Prostate gland (tissue), 2 donors: ENCODE results near the gene SLC44A3. TPM values are rescaled to one million over a fixed set of nuclear protein-coding genes. Genes with fewer than 3 reads are reported as not detected.
"Not testable (repeated sequence)": the region's sequence is repeated elsewhere in the genome, so short reads cannot be mapped to it uniquely, and the experiment has no call there.

Source experiments
- DNase-seq: peaks from one replicate; pipeline ENCODE4 v3.0.0-alpha.2; 2019; ENCODE audit warnings: low spot score
- H3K27ac ChIP-seq, 2 donors: fragments of 200-600 bp; sonication (generic); 2 replicates each; pipeline ENCODE4 v1.5.1; 2017 to 2019
- H3K27me3 ChIP-seq: fragments of 200-600 bp; sonication (generic); replicated peaks from 2 replicates; pipeline ENCODE4 v1.5.1; 2019; ENCODE audit not compliant: insufficient read depth
- H3K36me3 ChIP-seq, 2 donors: fragments of 200-600 bp; sonication (generic); 1 replicate in 1 of 2; 2 replicates in 1 of 2; pipeline versions ENCODE4 v1.5.1 to v1.8.1; 2017 to 2019
- H3K4me1 ChIP-seq: fragments of 200-600 bp; sonication (generic); replicated peaks from 2 replicates; pipeline ENCODE4 v1.5.1; 2019
- H3K4me3 ChIP-seq, 2 donors: fragments of 200-600 bp; sonication (generic); 2 replicates each; pipeline ENCODE4 v1.5.1; 2017 to 2019
- H3K9me3 ChIP-seq: fragments of 200-600 bp; sonication (generic); 2 replicates; pipeline ENCODE4 v1.5.1; 2017
- POLR2A ChIP-seq: fragments of 450-650 bp; IDR thresholded peaks from one replicate; pipeline ENCODE4 v1.6.1; 2016; ENCODE audit warnings: antibody characterized with exemption, mild to moderate bottlenecking
- POLR2AphosphoS5 ChIP-seq: sonication (generic); formaldehyde crosslinking; IDR thresholded peaks from one replicate; pipeline ENCODE4 v1.6.1; 2017; ENCODE audit warnings: antibody characterized with exemption
- WGBS: methylation state at CpG from one replicate; pipeline ENCODE4 v1.1.5; 2018; 5-methylcytosine and 5-hydroxymethylcytosine counted together
- intact Hi-C: fragments of 100-400 bp; cut with DNase I; formaldehyde crosslinking; loops from one replicate; pipeline ENCODE4 v1.14.2; 2022
- total RNA-seq, 2 donors: library from RNA; depleted of rRNA; stranded (reverse); fragments of >200 nt; gene quantifications; one replicate each; pipeline ENCODE4 v1.1.0, GENCODE V29; 2016
- TF ChIP-seq, protein P1 (sequence below), 4 experiments: fragments of 200-600 bp in 2 of 4; fragments of 450-650 bp in 2 of 4; sonication (generic) in 2 of 4; IDR thresholded peaks; 1 replicate in 3 of 4; 2 replicates in 1 of 4; pipeline ENCODE4 v1.5.1; 2016 to 2019; ENCODE audit warnings: antibody characterized with exemption in 4 of 4, mild to moderate bottlenecking in 2 of 4, moderate library complexity in 2 of 4

SLC44A3 gene
- total RNA-seq, 2 donors from 2014 or later, result 15.4 to 16.2 TPM

DNA sequence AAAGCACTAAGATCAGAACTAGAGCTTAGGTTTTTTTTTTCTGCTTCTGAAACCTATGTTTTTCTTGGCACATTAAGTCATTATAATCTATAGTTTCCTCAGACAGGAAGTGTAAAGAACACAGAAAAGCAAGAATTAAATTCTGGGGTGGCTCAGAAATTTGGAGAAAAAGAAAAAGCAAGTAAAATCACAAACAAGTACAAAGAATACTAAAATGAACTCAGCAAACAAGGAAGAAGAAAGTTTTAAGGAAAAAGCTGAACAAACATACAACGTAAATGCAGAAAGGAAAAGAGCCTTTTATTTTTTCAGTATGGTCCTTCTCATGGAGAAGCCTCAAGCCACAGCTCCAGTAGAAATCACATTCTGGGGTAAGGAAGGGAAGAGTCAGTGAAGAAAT, 115.3 kb downstream of the SLC44A3 start:
- 37% methylated on average over 1 of the region's 1 CpG for WGBS

DNA sequence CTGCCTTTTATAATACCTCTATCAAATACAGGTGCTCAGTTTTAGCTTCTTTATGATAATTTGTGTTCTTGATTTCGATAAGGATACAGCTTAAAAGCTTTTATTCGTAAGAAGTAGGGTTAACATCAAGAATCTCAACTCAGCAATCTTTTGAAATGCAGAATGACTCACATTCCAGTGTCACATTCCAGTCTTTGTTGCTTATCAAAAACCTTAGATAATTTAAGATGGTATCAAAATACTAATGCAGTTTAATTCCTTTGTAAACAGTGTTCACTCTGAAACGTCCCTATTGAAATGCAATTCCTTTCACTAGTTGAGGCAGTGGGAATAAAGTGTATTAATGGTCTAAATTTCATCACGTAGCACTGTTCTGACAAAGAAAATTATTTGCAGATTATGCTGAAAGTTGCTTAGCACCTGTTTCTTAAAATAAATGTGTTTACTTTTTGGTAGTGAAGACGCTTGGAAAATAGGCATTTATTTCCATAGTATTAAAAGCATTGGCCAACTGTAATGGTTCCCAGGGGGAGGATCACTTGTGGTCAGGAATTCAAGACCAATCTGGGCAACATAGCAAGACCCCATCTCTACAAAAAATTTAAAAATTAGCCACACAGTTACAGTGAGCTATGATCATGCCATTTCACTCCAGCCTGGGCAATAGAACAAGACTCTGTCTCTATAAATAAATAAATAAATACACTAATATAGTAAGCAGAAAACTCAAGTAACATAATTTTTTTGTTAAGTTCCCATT, 116.9 kb downstream of the SLC44A3 start:
- H3K36me3 ChIP-seq, result no peaks in the 10 kb centered on the region
- TF ChIP-seq, protein P1, sequence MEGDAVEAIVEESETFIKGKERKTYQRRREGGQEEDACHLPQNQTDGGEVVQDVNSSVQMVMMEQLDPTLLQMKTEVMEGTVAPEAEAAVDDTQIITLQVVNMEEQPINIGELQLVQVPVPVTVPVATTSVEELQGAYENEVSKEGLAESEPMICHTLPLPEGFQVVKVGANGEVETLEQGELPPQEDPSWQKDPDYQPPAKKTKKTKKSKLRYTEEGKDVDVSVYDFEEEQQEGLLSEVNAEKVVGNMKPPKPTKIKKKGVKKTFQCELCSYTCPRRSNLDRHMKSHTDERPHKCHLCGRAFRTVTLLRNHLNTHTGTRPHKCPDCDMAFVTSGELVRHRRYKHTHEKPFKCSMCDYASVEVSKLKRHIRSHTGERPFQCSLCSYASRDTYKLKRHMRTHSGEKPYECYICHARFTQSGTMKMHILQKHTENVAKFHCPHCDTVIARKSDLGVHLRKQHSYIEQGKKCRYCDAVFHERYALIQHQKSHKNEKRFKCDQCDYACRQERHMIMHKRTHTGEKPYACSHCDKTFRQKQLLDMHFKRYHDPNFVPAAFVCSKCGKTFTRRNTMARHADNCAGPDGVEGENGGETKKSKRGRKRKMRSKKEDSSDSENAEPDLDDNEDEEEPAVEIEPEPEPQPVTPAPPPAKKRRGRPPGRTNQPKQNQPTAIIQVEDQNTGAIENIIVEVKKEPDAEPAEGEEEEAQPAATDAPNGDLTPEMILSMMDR (IDR thresholded peaks at IDR 0.05), result no peak
- no peak for TF ChIP-seq POLR2AphosphoS5
- no peak for TF ChIP-seq POLR2A
- H3K4me1 ChIP-seq, result no peaks in the 10 kb centered on the region
- DNase-seq, result no peak
- intact Hi-C loops, result no loop called here
- no peaks in the 10 kb centered on the region for H3K9me3 ChIP-seq
- H3K4me3 ChIP-seq, result no peak overlapping the region
- no peak overlapping the region for H3K27ac ChIP-seq
- 48% methylated on average over 5 of the region's 5 CpGs for WGBS
- H3K27me3 ChIP-seq, result no peaks in the 10 kb centered on the region

More for the DNA sequence above, 115.3 kb downstream of the SLC44A3 start:
- DNase-seq, result no peak
- Histone ChIP-seq H3K36me3 (no peaks in the 10 kb centered on the region), H3K9me3 (no peaks in the 10 kb centered on the region), H3K4me1 (no peaks in the 10 kb centered on the region), H3K27me3 (no peaks in the 10 kb centered on the region), H3K4me3 (no peak overlapping the region), H3K27ac (no peak overlapping the region)
- intact Hi-C loops, result no loop called here
- TF ChIP-seq POLR2A (no peak), POLR2AphosphoS5 (no peak)
- TF ChIP-seq, protein P1 (IDR thresholded peaks at IDR 0.05), result no peak

DNA sequence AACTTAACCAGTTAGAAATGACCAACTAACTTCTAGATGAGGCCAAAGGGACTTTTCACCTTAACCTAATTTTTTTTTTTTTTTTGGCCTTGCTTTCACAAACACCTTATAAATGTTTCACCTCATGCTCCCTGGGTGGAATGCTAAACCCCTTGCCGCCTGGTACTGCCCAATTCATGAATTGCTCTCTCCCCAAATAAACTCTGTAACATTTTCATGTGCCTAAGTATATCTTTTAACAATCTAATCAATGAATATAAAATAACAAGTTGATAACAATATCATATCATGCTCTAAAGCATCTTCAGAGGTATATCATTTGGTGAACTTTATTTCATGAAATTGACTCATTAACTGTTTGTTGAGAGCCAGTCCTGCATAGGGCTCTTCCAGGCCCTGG, 117.7 kb downstream of the SLC44A3 start:
- no peaks in the 10 kb centered on the region for H3K9me3 ChIP-seq
- TF ChIP-seq POLR2AphosphoS5, result no peak
- no peak for TF ChIP-seq POLR2A
- TF ChIP-seq, protein P1 (IDR thresholded peaks at IDR 0.05), result no peak
- intact Hi-C loops, result no loop called here
- no peak overlapping the region for H3K4me3 ChIP-seq
- no peak for DNase-seq
- WGBS, result 81% methylated on average over 1 of the region's 1 CpG
- H3K36me3 ChIP-seq, result no peaks in the 10 kb centered on the region
- H3K27ac ChIP-seq, result no peak overlapping the region
- no peaks in the 10 kb centered on the region for H3K27me3 ChIP-seq
- H3K4me1 ChIP-seq, result no peaks in the 10 kb centered on the region

DNA sequence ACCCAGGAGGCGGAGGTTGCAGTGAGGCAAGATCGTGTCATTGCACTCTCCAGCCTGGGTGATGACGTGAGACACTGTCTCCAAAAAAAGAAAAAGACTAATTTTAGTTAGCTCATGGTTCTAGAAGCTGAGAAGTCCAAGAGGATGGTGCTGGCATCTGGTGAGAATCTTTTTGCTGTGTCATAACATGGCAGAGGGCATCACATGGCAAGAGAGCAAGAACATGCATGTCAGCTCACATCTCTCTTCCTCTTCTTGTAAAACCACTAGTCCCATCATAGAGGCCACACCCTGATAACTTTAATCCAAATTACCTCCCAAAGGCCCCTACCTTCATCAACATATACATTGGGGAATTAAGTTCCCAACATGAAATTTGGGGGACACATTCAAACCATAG, 120.6 kb downstream of the SLC44A3 start:
- intact Hi-C loops, result no loop called here
- Histone ChIP-seq H3K27ac (no peak overlapping the region), H3K9me3 (no peaks in the 10 kb centered on the region), H3K36me3 (no peaks in the 10 kb centered on the region), H3K4me3 (no peak overlapping the region), H3K4me1 (no peaks in the 10 kb centered on the region), H3K27me3 (no peaks in the 10 kb centered on the region)
- TF ChIP-seq, protein P1 (IDR thresholded peaks at IDR 0.05), result no peak
- TF ChIP-seq POLR2AphosphoS5 (no peak), POLR2A (no peak)
- WGBS, result 100% methylated on average over 3 of the region's 3 CpGs
- no peak for DNase-seq

DNA sequence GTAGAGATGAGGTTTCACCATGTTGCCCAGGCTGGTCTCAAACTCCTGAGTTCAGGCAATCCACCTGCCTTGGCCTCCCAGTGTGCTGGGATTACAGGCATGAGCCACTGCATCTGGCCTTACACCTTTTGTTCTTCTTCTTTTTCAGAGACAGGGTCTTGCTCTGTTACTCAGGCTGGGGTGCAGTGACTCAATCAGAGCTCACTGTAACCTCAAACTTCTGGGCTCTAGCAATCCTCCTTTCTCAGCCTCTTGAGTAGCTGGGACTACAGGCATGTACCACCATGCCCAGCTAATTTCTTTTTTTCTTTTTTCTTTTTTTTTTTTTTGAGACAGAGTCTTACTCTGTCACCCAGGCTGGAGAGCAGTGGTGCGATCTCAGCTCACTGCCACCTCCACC, 121.3 kb downstream of the SLC44A3 start:
- H3K4me1 ChIP-seq, intact Hi-C loops, DNase-seq, H3K27me3 ChIP-seq, H3K9me3 ChIP-seq, H3K36me3 ChIP-seq, H3K4me3 ChIP-seq, H3K27ac ChIP-seq: not testable (repeated sequence)
- WGBS, result 100% methylated on average over 1 of the region's 1 CpG
